Endothelial cell of umbilical vein (primary cell): ENCODE results near the gene TMEM164.

ENCODE experiments used
- EZH2 ChIP-seq: IDR thresholded peaks from 2 replicates; pipeline ENCODE4 v1.6.1; 2012; ENCODE audit warnings: borderline replicate concordance, low read depth, mild to moderate bottlenecking, moderate library complexity, low read length, inconsistent platforms; ENCODE audit not compliant: severe bottlenecking
- FOS ChIP-seq: IDR thresholded peaks from 2 replicates; pipeline ENCODE4 v1.6.1; 2011; ENCODE audit warnings: mild to moderate bottlenecking, low read length, moderate library complexity, borderline replicate concordance; ENCODE audit not compliant: insufficient read depth
- GATA2 ChIP-seq: IDR thresholded peaks from 2 replicates; pipeline ENCODE4 v1.7.0; 2011; ENCODE audit warnings: low read depth, mild to moderate bottlenecking, moderate library complexity, mixed read lengths, low read length; ENCODE audit not compliant: insufficient read length, insufficient read depth
- JUN ChIP-seq: IDR thresholded peaks from 2 replicates; pipeline ENCODE4 v1.6.1; 2011; ENCODE audit warnings: borderline replicate concordance, low read depth; ENCODE audit not compliant: insufficient read length, insufficient read depth
- POLR2A ChIP-seq: IDR thresholded peaks from 2 replicates; pipeline ENCODE4 v1.6.1; 2012; ENCODE audit warnings: low read depth, mild to moderate bottlenecking, control low read depth, low read length
- POLR2AphosphoS5 ChIP-seq: IDR thresholded peaks from 2 replicates; pipeline ENCODE4 v1.6.1; 2012; ENCODE audit warnings: low read depth, mild to moderate bottlenecking, control low read depth, low read length, moderate library complexity; ENCODE audit not compliant: insufficient read depth
- TF ChIP-seq, protein P1 (sequence below), 2 donors: IDR thresholded peaks; 1 replicate in 1 of 2; 2 replicates in 1 of 2; pipeline ENCODE4 v1.5.1; 2011; ENCODE audit warnings: low read length in 2 of 2, mild to moderate bottlenecking in 2 of 2, moderate library complexity in 2 of 2, control low read depth in 1 of 2, inconsistent platforms in 1 of 2, low read depth in 1 of 2; ENCODE audit not compliant: insufficient read depth in 1 of 2; ENCODE audit errors: extremely low read depth in 1 of 2
- TF ChIP-seq, protein P2 (sequence below): IDR thresholded peaks from 2 replicates; pipeline ENCODE4 v1.6.1; 2011; ENCODE audit not compliant: insufficient read depth, insufficient read length

DNA sequence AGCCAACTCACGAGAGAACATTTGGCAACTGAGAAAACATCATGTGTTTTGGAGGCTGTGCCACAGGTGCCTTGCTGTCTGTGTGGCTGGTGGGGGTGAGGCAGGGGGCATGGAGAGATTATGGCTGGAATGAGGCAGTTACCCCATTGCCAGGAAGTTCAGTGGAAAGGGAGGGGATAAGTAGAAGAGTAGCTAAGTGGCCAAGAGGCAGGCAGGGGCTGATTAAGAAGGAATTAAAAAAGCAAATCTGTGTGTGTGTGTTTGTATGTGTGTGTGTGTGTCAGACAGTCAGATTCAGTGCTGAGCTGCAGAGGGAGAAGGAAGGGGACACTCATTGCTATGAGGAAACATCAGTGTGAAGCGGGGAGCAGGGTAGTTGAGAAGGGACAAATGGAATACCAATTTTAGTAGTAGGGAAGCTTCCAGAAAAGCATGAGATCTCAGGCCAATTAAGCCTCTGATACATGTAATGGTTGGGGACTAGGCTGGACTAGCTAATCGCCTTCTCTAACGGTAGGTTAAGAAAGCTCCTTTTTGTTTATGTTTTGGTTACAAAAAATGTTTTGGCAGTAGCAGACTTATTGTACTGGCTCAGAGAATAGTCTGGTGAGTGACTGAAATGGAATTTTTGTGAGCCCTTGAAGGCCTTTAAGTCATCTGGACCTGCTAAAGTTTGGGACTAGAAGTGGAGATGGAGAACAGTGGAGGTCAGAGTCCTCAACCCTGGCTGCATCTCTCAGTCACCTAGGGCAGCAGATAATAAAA lies 18.5 kb downstream of the TMEM164 start:
- TF ChIP-seq, protein P1, sequence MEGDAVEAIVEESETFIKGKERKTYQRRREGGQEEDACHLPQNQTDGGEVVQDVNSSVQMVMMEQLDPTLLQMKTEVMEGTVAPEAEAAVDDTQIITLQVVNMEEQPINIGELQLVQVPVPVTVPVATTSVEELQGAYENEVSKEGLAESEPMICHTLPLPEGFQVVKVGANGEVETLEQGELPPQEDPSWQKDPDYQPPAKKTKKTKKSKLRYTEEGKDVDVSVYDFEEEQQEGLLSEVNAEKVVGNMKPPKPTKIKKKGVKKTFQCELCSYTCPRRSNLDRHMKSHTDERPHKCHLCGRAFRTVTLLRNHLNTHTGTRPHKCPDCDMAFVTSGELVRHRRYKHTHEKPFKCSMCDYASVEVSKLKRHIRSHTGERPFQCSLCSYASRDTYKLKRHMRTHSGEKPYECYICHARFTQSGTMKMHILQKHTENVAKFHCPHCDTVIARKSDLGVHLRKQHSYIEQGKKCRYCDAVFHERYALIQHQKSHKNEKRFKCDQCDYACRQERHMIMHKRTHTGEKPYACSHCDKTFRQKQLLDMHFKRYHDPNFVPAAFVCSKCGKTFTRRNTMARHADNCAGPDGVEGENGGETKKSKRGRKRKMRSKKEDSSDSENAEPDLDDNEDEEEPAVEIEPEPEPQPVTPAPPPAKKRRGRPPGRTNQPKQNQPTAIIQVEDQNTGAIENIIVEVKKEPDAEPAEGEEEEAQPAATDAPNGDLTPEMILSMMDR (IDR thresholded peaks at IDR 0.05; ENCODE audit: extremely low read depth in 1 of 2, insufficient read depth in 1 of 2, low read depth in 1 of 2, low read length in 2 of 2) = no peak
- no peak for TF ChIP-seq POLR2AphosphoS5
- no peak for TF ChIP-seq POLR2A
- no peak for TF ChIP-seq EZH2
- TF ChIP-seq, protein P2, sequence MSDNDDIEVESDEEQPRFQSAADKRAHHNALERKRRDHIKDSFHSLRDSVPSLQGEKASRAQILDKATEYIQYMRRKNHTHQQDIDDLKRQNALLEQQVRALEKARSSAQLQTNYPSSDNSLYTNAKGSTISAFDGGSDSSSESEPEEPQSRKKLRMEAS = no peak
- TF ChIP-seq JUN = no peak
- no peak for TF ChIP-seq GATA2
- no peak for TF ChIP-seq FOS
